Loucy (cell line): ENCODE data around the gene NMRAL1.
A peak's percentile ranks its signal among the peaks of the same experiment; 100 is the strongest.

Experiments used
- EZH2phosphoT487 ChIP-seq: fragments of 200-600 bp; IDR thresholded peaks from 2 replicates; pipeline ENCODE4 v1.6.1; 2018; ENCODE audit warnings: antibody characterized with exemption, mild to moderate bottlenecking, moderate library complexity, borderline replicate concordance
- TF ChIP-seq, protein P1 (sequence below): fragments of 200-600 bp; sonication (generic); conservative IDR thresholded peaks from 2 replicates; pipeline ENCODE4 v1.5.1; 2014; ENCODE audit warnings: mild to moderate bottlenecking, antibody characterized with exemption, low read length

- TF ChIP-seq, protein P1, sequence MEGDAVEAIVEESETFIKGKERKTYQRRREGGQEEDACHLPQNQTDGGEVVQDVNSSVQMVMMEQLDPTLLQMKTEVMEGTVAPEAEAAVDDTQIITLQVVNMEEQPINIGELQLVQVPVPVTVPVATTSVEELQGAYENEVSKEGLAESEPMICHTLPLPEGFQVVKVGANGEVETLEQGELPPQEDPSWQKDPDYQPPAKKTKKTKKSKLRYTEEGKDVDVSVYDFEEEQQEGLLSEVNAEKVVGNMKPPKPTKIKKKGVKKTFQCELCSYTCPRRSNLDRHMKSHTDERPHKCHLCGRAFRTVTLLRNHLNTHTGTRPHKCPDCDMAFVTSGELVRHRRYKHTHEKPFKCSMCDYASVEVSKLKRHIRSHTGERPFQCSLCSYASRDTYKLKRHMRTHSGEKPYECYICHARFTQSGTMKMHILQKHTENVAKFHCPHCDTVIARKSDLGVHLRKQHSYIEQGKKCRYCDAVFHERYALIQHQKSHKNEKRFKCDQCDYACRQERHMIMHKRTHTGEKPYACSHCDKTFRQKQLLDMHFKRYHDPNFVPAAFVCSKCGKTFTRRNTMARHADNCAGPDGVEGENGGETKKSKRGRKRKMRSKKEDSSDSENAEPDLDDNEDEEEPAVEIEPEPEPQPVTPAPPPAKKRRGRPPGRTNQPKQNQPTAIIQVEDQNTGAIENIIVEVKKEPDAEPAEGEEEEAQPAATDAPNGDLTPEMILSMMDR = peak; percentile 61
- no peak for TF ChIP-seq EZH2phosphoT487
These were observed 32.0 kb upstream of the NMRAL1 start for GRCh38 chr16:4506450-4506849.
